SW480 (cell line): Measurements from ENCODE around the gene MOB4.
A peak's percentile ranks its signal among the peaks of the same experiment; 100 is the strongest.
"Not testable (repeated sequence)": the region's sequence is repeated elsewhere in the genome, so short reads cannot be mapped to it uniquely, and the experiment has no call there.

Source experiments
- DNase-seq: peaks from one replicate; pipeline ENCODE4 v3.0.0-alpha.2; 2016; ENCODE audit warnings: low spot score

Gene MOB4

DNA sequence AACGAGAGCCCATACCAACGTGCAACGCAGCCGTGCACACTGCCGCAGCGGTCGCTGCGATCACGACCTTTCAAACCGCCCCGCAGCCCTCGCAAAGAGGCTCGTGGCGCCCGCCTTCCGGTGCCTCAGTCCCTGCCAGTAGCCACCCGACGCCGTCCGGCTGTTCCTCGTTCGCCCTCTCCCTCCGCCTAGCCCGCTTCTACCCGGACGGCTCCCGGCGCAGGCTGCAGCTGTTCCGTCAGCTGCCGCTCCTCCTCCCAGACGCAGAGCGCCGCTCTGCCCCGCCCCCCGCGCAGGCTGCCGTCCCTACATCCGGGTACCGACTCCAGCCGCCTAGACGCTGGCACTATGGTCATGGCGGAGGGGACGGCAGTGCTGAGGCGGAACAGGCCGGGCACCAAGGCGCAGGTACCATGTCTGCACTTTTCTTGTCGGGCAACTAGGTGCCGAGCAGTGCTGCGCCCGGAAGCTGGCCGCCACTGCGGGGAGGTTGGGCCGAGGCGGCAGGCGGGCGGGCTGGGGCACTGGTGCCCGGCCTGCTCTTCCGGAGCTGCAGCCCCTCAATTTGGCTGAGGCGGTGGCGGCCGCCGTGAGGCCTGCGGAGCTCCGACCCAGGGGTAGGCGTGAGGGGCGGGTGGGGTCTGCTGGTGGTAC lies at the start of gene MOB4:
Gene MOB4 (plus strand): TSS at position 328 of the 654 bp plus-strand sequence. CDS start 21 bp downstream, at position 349.
- peak; percentile 94 for DNase-seq

DNA sequence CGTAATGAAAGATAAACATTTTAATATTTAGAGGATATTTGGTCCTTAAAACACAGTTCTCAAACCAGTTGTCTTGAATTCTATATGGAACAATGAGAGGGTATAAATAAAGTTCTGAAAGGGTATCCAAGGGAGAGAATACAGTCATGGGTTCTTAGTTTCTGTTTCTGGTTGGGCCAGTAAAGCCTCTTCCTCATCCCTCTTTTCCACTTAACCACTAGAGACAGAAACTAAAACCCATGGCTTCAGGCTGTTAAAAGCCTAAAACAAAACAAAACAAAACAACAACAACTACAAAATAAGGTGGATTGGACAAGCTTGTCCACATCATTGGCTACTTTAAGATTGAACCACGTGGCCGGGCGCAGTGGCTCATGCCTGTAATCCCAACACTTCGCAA lies 43.7 kb upstream of the MOB4 start:
- no peak for DNase-seq

DNA sequence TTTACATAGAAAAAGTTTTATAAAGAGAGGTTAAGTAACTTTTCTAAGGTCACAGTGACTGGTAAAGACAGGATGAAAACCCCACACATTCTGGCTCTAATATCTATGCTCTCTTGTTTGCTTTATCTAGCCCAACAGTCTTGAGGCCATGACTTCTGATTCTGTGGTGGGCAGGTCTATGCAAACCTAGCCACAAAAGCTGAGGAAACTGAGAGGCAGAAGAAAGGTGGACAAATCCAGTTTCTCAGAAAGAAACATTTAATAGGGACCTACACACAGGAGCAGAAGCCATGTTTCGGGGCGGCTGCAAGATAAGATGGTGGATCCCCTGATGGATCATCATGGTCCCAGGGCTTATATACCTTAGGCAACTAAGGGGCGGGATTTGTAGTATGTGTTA lies 38.1 kb upstream of the MOB4 start:
- no peak for DNase-seq

DNA sequence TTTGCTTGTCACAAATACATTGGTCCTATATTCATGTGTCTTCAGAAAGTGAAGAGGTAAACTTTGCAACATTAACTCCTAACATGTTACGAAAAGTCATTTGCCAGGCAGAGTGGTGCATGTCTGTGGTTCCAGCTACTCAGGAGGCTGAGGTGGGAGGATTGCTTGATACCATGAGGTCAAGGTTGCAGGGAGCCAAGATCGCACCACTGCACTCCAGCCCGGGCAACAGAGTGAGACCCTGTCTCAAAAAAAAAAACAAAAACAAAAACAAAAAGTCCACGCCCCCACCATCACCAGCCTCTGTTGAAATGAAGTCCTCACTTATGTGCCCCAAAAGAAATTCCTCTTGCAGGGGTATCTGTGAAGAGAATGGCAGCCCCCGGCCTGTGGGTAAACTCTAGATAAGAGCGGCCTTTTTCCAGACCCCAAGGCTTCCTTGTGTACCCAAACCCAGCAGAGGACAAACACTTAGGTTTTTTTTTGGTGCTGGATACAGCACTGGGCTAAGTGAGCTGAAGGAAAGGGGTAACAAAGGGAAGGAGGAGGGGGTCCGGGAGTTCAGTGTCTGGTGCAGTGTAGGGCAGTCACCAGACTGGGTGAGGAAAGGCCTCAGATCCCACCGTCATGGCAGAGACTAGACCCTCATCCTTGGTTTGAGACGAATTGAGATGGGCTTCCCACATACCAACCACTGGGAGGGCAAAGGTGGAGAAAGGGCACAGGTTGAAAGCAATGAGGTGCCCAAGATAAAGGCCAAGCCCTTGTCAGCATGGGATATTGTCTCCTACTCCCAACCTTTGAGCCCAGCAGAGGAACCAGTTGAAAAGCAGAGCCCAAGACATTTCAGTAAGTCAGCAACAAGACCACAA lies 35.5 kb upstream of the MOB4 start:
- DNase-seq = no peak

DNA sequence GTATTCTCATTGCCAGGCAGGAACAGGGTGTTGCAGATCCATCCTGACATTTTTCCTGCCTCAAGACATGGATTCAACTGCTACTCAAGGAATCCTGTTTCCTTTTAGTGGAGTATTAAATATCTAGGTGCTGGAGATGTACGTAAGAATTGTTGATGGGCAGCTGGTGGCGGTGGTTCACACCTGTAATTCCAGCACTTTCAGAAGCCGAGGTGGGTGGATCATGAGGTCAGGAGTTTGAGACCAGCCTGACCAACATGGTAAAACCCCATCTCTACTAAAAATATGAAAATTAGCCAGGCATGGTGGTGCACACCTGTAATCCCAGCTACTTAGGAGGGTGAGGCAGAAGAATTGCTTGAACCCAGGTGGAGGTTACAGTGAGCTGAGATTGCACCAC lies 31.6 kb upstream of the MOB4 start:
- DNase-seq = not testable (repeated sequence)

DNA sequence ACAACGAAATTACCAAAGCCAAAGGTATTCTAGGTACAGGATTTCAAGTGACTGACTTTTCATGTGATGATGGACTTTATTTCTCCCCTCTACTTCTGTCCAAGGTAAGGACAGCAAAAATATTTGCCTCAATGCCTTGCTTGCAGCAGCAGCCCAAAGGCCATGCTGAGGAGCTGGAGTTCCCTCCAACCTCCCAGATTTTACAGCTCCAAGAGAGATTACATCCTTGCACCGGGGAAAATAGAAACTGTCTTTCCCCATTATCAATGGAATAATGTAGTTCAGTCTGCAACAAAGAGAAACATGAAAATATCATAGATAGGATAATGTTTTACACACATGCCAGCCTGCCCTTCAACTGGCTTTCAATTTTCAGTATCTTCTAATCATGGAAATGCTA lies 29.7 kb upstream of the MOB4 start:
- no peak for DNase-seq

DNA sequence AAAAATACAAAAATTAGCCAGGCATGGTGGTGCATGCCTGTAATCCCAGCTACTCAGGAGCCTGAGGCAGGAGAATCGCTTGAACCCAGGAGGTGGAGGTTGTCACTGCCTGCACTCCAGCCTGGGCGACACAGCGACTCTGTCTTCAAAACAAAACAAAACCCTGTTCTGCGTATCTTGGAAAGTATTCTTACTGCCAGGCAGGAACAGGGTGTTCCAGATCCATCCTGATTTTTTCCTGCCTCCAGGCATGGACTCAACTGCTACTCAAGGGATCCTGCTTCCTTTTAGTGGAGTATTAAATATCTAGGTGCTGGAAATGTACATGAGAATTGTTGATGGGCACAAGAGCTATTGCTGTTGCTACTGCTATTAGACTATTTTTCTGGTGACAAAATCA lies 28.5 kb upstream of the MOB4 start:
- no peak for DNase-seq

DNA sequence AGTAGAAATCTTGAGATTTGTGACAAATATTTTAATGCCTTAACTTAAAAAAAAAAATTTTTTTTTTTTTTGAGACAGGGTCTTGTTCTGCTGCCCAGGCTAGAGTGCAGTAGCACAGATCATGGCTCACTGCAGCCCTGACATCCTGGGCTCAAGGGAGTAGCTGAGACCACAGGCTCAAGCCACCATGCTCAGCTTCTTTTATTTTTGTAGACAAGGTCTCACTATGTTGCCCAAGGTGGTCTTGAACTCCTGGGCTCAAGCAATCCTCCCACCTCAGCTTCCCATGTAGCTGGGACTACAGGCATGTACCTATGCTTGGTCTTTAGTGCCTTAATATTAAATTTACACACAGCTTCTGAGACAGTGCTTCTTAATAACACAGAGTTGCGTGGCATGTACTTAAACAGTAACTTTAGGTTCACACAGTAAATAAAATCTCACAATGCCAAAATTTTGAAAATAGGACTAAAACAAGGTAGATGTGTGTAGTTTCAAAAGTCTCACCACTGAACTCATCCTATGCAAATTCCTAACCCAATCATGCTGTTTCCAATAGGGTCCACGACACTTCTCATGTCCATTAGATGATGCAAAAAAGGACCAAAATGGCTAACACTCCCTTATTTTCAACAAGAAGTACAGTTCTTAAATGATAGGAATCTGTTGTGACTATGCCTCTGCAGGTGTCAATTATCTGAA lies 20.3 kb upstream of the MOB4 start:
- DNase-seq = no peak

DNA sequence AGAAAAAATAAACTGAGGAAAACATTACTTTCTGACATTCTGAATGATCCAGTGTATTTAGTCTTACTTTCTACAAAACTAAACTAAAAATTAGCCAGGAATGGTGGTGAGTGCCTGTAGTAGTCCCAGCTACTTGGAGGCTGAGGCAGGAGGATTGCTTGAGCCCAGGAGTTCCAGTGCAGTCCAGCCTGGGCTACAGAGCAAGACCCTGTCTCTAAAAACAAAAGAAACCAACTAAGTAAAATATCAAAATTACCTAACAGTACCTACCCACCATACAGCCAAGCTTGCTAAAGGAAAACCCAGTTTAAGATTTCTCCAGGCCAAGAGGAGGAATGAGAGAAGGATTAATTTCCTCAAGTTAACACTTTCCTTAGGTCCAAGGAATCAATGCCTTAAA lies 19.2 kb upstream of the MOB4 start:
- no peak for DNase-seq

DNA sequence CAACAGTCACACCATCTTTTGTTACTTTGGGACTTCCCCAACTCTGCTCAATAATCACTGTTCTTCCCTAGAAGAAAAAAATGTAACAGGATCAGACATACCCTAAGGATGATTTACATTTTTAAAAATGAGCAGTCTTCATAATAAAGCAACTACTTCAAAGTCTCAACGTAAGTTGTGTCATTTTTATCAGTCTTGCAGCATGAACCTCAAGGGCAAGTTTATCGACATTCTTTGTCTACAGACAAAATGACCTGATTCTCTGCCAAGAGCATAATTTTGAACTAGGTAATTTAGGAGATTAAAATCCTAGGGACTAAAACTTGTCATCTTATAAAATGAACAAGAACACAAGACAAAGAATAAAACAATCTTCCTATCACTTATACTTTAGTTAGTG lies 18.5 kb upstream of the MOB4 start:
- DNase-seq = no peak

DNA sequence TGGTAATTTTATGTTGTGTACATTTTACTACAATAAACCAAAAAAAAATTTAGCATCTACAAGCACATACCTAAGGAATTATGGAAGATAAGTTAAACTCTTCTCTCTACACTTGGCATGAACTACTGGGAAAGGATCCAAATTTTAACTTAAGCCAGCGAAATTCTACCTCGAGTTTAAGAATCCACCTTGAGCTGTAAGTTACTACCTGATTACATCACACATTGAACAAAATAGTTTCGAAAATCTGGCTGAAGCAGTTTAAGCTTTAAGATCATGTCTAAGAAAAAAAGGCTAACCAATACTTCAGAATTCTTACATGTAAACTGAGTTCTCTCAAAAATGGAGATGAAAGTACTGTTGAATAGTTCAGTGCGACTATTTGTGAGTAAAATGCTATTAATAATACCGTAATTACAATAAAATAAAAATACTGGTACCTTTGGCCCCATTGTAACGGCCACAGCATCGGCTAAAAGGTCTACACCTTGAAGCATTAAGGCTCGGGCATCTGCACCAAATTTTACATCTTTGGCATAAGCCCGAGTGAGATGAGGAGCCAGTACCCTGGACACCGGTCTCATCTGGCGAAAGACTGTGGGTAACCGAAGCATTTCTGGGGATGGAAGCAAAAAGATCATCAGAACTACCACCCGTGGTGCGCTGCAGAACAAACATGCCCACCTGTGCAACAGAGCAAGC lies 17.5 kb upstream of the MOB4 start:
- DNase-seq = no peak

DNA sequence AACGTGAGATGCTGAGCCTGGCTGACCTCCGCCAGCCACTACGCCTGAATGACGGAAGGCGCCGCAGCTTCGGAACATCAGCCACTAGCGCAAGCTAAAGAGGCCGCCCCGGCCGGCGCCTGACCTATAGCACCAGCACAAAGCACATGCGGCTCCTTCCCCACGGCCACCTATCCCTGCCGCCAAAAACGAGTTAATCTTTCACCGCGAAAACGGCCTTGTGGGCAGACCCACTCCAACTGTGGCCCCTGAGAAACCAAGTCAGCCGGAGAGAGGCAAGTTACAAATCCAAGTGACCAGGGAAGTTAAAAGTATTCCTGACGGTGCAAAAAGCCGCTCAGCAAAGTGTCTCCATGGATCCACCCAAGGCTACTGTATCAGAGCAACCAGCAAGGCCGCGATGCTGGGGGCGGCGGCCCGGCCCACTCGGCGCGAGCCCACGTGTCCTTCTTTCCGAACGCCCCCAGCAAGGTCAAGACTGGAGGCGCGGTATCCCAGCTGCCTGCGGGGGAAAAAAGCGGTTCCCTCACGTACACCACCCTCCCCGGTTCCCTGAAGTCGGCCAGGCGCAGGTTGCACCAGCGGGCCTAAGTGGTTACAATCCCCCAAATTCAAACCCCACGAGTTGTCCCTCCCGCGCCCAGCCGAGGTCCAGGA lies 16.8 kb upstream of the MOB4 start:
- peak; percentile 62 for DNase-seq

DNA sequence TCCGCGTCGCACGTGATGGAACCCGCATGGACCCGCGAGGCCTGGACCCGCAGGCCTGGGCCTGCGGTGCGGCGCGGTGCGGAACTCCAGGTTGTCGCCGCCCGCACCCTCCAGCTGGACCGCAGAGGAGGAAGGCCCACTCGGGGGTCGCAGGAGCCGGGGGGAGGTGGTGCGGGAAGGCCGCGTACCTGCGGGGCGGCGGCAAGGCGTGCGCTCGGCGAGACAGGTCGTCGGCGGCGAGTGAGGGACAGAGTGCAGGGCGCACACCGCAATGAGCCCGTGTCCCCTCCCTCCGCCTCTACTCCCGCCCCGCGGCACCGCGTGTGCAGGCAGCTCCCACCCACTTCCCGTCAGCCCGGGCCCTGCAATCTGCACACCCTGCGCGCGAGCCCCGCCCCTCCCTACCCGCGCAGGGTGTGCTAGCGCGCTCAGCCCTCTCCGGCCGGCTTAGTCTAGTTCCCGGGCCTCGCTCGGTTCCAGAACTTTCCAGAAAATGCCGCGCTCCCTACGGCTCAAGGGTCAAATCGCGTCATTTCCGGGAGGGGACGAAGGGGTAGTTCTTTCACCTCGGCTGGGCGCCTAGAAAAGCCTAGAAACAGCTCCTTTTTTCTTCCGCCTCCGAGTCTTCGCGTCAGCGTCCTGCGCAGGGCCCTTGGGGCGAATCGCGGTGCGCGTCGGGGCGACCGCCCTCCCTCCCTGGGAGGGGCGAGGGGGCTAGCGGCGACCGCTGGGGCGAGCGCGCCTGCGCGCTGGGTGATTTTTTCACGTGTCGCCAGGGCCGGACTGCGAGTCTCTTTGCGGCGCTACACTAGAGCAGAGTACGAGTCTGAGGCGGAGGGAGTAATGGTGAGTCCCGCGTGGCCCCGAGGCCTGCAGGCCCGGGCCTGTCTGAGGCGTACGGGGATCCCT lies 16.0 kb upstream of the MOB4 start, which contains the start of the genes HSPD1 and HSPE1:
Gene HSPD1 (minus strand): TSS at position 247 of the 909 bp plus-strand sequence. CDS start 992 bp downstream, outside the sequence.
Gene HSPE1 (plus strand): TSS at position 786 of the 909 bp plus-strand sequence. CDS start 58 bp downstream, at position 844.
- DNase-seq = peak; percentile 98

DNA sequence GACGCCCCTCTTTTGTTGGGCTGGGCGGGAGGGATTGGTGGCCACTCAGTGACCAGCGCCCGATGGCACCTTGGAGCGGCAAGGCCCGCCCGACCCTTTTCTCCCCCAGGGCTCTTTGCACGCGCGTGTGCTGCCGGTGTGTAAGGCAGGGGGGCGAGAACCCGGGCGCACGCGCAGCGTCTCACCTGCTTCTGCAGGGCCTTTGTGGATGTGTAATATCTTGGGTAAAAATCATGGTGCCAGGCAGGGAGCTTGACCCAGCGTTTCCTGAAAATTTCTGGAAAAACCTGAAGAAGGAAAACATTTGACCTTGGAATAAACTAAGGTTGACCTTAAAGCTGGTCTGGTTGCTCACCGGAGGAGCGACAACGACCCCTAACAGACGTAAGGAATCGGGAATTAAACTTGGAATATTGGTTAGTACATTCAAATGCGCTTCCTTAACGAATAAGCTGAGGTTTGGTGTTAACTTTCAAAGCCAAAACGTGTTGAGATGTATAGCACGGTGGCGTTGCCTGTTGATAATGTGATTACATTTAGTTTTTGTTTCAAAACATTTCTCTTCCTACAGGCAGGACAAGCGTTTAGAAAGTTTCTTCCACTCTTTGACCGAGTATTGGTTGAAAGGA lies 15.2 kb upstream of the MOB4 start:
- no peak for DNase-seq

DNA sequence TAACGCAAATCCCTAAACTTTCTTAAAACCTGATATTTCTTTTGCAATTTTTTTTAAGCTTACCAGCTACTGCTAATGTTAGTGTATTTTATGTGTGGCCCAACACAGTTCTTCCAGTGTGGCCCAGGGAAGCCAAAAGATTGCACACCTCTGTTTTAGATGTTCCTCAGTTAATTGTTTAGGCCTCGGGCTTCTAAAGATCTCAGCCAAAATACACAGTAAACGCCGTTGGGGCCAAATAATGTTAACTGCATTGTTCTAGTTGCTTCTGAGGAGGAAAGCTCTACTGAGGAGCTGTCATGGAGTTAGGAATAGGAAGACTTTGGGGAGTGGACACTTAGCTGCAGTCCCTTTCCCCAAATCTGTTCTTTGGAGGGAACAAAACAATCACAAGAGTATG lies 13.7 kb upstream of the MOB4 start:
- no peak for DNase-seq

DNA sequence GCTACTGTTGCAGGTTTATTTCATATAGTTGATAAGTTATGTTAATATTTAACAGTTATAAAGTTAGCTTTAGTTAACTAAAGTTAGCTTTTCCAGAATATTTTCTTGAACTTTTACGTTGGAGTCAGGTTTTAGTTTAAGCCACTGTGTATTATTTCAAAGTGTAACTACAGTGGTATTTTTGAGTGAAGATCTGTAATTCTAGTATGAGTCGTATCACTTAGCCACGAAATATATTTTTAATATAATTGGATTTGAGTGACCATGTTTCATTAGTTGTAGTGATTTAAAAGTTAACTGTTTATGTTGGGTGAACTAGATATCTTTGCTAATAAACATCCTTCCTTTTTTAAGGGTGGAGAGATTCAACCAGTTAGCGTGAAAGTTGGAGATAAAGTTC lies 13.2 kb upstream of the MOB4 start:
- no peak for DNase-seq

DNA sequence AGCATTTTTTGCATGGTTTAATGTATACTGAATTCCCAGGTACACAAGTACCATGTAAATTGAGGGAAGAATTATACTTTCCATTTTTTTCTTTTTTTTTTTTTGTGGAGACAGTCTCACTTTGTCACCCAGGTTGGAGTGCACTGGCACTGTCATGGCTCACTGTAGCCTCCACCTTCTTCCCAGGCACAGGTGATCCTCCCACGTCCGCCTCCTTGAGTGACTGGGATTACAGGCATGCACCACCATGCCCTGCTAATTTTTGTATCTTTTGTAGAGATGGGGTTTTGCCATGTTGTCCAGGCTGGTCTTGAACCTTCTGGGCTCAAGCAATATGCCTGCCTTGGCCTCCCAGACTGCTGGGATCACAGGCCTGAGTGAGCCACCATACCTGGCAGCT lies 11.9 kb upstream of the MOB4 start:
- DNase-seq = no peak

DNA sequence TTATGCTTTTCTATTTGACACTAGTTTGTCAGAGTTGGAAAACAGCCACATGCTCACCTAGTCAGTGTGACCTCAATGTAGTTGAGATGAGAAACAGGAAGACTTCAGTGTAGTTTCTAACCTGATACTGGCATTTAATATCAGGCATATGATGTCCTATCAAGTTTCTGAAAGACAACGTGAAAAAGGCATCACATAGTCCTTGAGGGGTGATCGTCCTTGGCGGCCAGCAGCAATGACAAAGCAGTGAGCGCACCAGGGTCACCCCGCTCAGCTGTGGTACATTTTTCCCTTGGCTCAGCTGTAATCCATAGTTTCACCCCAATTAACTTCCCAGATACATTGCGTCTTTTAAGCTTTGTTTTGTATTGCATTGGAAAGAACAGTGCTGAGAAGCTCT lies 11.4 kb upstream of the MOB4 start:
- DNase-seq = no peak

DNA sequence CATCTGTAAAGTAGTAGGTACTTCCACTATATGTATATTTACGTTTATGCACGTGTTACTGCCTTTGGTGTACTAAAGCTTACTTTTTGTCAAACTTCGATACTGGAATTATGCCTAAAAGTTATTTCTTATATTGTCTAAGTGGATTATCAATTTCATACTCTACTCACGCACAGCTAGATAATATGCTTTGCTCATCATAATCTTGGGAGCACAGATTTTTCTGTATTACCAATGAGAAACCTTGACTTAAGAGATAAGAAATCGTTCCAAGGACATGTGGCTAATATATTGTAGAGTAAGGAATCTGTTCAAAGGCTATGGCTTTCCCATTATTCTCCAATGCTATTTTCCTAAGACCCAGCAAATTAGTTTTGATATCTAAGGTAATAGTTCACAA lies 9.2 kb upstream of the MOB4 start:
- DNase-seq = no peak

DNA sequence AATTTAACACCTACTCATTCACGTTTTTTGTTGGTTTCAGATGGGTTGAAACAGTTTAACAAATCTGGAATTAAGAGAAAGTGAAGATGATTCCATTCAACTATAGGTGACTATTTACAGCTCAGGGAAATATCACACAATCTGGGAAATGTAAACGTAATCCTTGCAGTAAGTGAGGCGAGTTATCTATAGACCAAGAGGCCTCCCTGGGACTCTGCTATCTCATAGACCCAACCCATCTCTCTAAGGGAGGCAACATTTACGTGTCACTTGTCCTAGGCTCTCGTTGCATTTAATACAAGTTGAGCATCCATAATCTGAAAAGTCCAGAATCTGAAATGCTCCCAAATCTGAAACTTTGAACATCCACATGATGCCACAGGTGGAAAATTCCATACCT lies 2.0 kb upstream of the MOB4 start:
- DNase-seq = no peak
